Glomerular visceral epithelial cell (primary cell): Measurements from ENCODE around the gene SF3A2.
A peak's percentile ranks its signal among the peaks of the same experiment; 100 is the strongest.

Source experiments
- DNase-seq: peaks from one replicate; pipeline ENCODE4 v3.0.0-alpha.2; 2016; ENCODE audit errors: extremely low spot score

The SF3A2 gene

DNA sequence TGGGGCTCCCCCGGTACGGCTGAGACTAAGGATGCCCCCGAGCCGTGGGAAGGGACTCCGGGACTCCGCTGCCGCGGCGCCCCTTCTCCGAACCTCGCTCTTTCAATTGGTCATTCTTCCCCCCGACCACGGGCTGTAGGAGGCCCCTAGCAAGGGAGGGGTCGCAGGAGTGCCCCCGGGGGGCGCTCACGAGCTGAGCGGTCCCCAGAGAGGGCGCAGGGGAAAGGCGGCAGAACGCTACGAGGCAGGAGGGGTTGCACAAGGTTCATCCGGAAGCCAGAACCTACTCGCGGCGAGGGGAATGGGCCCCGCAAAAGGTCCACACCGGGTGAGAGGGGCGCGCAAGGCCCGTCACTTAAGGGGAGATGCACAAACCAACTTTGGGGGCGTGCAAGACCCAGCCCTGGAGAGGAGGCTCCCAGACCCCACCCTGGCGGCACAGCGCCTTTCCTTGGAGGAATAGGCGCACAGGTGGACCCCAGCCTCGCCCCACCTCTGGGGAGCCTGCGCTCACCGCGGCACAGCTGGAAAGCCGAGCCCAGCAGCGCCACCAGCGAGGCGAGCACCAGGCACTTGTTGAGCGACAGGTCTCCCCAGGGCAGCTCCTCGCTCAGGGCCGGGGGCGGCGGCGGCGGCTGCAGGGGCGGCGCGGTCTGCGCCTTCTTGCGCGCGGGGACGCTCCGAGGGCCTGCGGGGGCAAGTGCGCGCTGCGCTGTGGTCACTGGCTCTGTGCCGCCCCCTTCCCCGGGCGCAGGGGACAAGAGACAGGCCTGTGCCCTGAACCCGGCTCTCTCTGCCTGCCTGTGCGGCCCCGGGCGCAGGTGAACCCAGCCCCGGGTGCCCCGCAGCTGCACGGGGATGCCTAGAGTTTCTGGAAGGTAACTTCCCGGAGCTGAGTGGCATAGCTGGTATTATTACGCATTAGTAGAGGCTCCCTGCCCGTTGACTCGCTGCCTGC, 16.8 kb downstream of the SF3A2 start:
- DNase-seq = no peak

DNA sequence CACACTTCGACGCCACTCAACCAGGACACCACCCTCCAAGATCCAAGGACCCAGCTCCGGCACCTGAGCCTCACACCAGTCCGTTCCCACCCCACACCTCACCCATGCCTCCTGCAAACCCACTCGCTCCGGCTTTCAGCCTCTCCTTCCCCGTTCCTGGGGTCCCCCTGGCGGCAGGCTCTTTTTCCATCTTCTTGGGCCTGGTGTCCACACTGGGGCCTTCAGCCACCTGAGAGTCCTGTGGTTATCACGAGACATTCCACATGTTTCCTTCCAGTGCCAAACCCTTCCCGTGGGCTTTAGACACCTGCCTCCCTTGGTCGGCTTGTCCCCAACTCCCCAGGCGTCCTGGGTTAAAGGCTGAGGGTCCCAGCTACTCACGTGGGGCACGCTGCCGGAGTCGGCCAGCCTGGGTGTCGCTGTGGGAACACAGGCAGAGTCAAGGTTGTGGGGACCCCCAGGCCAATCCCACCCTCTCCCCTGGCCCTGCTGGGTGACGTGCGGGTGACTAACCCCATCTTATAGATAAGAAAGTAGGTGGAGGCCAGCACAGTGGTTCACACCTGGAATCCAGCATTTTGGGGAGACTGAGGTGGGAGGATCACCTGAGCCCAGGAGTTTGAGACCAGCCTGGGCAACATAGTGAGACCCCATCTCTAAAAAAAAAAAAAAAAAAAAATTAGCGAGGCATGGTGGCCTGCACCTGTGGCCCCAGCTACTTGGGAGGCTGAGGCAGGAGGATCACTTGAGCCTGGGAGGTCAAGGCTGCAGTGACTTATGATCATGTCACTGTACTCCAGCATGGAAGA, 17.6 kb downstream of the SF3A2 start:
- no peak for DNase-seq

DNA sequence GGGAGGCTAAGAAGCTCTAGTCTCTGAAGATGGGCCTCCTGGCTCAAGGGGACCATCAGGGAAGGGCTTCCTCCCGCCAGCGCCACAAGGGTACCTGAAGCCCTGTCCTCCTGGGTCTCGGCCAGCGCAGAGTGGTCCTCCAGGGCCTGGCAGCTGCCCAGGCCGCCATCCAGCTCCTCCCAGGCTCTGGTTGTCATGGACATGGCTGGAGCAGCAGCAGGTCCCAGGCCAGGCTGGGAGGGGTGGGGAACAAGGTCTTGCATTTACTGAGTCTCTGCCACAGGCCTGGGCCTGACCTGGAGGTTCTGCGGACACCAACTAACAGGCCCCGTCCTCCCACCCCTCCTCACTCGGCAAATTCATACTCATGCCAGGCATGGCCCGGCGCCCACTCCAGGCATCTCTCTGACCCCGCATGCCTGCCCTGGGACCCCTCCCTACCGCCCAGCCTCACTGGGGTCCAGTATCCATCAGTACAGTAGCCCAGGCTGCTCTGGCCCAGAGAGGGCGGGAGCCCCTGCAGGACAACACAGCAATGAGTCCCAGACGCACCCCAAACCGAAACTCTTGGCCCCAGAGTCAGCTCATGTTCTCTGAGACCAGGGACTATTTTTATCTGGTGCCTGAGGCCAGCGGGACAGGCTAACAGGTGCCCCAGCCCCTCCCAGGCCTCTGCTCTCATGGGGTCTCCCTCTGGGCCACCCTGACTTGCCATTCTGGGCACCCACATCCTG, 18.7 kb downstream of the SF3A2 start:
- DNase-seq = no peak

DNA sequence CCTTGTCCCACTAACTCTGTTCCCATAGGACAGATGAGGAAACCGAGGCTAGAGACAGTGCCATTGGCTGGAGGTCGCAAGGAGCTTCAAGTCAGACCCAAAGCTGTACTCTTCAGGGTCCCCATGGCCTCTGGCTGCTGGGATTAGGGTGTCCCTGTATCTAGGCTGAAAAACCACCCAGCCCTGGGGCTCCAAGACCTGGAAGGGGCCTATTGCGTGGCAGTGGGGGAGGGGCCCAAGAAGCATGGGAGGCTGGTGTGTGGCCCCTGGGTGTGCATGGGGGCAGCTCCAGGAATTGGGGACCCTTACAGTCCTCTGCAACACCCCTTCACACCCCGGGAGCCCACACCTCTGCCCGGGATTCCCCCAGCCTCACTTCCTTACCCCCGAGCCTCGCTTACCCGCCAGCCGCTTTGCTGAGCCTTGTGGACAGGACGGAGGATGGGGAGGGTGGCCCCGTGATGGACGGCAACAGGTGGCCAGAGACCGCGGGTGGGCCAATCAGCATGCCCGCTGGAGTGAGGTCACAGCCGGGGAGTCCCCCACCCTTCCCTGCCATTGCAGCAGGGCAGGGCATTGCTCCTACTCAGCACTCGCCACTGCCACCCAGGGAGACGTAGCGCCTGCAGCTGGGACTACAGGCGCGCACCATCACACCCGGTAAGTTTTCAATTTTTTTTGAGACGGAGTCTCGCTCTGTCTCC, 19.5 kb downstream of the SF3A2 start, which contains the start of gene JSRP1:
Gene JSRP1, minus strand, starts transcription at position 436 of the 704 bp plus-strand sequence. CDS start 1,103 bp downstream, outside the sequence.
- no peak for DNase-seq

DNA sequence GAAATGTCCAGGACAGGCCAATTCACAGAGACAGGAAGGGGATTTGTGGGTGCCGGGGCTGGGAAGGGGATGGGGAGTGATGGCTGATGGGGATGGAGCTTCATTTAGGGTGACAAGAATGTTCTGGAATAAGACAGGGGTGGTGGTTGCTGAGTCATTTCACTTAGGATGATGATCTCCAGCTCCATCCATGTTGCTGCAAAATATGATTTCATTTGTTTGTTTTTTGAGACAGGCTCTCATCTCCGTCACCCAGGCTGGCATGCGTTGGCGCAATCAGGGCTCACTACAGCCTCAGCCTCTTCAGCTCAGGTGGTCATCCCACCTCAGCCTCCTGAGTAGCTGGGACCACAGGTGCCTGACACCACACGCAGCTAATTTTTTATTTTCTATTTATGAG, 22.7 kb downstream of the SF3A2 start:
- DNase-seq = no peak

DNA sequence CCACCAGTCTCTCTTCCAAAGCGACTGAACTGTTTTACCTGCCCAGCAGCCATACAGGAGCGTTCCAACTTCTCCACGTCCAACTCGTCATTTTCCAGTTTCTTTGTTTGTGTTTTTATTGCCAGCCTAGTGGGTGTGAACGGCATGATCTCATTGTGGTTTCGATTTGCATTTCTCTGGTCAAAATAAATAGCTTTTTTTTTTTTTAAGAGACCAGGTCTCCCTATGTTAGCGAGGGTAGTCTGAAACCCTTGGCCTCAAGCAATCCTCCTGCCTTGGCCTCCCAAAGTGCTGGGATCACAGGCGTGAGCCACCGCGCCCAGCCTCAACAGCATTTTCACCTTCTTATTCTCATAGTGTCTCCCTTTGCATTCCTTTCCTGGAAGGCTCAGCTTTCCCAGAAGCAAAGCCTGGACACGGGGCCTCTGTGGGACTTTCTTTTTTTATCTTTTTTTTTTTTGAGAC, 23.7 kb downstream of the SF3A2 start:
- DNase-seq = no peak

DNA sequence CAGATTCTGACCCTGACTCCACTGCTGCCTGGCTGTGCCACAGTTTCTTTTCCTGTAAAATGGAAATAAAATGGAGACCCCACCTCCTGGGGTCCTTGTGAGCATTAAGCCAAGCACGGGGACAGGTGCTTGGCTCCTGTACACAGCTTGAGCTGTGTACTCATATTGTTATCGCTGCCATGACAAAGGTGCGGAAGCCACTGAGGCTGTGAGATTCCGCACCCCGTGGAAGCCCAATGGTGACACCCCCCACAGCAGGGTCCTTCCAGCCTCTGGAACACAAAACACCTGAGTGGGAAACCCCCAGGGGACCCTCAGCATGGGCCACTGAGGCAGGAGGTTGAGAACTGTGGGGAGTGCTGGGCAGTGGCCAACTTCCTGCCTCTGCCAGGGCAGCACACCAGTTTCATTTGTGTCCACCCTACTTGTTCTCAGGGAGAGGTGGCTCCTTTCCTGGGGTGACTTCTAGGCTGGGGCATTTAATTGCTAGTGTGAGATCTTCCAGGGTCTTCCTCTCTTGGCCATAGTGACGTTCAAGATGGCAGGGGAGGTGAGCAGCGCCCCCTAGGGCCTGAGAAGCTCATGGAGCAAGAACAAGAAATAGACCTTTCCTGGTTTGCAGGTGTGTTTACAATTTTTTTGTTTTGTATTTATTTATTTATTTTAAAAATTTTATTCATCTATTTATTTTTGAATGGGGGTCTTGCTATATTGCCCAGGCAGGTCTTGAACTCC, 25.0 kb downstream of the SF3A2 start:
- DNase-seq = no peak

DNA sequence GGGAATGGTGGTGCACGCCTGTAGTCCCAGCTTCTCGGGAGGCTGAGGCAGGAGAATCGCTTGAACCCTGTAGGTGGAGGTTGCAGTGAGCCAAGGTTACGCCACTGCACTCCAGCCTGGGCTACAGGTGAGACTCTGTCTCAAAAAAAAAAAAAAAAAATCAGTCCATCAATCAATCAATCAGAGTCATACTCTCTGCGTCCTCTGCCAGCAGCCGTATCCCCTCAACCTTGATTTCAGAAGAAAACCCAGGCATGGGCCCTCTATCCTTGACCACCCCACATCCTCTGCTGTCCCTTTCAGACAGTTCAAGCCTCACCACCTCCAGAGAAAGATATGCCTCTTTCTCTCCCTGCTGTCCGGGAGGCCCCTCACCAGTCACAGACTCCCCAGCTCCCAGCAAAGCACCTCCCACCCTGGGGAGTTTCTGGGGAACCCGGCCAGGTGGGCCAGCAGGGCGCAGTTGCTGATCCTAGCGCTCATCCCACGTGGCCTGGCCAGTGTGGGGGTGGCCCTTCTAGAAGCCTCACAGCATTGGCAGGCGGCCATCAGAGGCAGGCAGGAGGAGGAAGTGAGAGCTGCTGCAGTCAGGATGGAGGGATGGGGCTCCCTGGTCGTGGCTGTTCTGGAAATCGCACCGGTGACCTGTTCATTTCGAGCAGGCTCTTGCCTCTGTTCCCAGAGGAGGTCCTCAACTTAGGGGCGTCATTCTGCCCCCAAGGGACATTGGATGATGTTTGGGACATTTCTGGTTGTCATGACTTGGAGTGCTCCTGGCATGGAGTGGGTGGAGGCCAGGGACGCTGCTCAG, 29.8 kb downstream of the SF3A2 start:
- DNase-seq = peak; percentile 82

DNA sequence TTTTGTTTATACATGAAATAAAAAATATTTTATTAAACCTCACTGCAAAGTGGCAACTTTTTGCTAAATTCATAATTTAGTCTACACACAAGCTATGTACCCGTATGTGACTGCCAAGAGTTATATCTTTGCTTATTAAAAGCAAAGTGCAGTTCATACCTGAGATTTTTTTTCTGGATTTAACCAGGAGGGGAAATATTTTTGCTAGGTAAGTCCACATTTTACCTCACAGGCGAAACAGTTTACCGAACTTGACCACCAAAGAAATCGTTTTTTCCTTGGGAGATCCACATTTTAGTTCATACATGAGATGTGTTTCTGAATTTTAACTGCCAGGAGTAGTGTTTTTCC, 31.8 kb downstream of the SF3A2 start:
- no peak for DNase-seq

DNA sequence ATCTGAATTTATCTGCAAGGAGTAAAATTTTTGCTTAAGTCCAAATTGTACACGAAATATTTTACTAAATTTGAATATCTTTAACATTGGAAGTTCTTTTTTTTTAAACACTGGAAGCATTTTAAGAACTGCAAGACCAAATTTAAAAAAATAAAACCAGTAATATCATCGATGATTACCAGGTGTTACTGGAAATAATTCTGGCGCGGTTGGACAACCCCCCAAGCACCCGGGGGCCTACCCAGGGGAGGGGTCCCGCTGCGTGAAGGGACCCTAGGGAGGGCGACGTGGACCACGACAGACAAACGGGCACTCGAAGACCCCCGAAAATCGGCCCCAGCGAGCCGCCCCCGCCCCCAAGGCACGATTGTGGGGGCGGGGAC, 32.2 kb downstream of the SF3A2 start:
- no peak for DNase-seq

DNA sequence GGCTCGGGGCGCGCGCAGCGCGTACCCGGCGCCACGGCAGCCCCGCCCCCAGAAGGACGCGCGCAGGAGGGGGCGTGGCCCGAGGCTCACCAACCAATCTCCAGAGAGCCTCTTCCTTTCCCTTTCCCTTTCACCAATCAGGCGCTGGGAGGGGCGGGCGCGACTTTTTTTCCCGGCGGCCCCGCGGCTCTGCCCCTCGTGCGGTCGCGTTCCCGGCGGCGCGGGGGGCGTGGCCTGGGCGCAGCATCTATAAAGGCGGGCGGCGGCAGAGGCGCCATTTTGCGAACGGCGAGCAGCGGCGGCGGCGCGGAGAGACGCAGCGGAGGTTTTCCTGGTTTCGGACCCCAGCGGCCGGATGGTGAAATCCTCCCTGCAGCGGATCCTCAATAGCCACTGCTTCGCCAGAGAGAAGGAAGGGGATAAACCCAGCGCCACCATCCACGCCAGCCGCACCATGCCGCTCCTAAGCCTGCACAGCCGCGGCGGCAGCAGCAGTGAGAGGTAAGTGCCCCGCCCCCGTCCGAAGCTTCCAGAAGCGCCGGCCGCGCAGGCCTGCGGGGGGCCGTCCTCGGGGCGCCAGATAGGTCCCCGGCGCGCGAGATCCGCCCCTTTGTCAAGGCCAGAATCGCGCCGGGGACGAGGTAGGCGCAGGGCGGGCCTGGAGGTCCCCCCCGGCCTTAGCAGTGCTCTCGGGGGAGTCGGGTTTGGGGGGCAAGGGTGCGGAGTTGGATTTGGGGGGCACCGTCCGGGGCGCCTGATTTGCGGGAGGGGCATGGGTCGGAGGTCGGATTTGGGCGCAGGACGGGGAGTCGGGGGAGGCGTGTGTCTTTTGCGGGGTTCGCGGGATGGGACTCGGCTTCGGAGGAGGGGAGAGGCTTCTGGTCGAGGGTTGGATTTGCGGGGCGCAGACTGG, 32.9 kb downstream of the SF3A2 start:
- DNase-seq = peak; percentile 98

DNA sequence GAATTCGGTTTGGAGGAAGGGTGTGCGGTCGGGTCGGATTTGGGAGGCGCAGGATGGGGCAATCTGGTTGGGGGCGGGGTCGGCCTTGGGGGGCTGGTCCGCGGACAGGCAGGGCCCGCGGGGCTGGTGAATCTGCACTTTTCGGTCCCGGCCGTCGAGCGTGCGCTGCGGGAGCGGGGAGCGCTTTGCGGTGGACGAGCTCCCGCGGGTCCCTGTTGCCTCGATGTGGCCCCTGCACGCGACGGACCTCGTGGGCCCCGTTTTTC, 33.5 kb downstream of the SF3A2 start:
- no peak for DNase-seq

DNA sequence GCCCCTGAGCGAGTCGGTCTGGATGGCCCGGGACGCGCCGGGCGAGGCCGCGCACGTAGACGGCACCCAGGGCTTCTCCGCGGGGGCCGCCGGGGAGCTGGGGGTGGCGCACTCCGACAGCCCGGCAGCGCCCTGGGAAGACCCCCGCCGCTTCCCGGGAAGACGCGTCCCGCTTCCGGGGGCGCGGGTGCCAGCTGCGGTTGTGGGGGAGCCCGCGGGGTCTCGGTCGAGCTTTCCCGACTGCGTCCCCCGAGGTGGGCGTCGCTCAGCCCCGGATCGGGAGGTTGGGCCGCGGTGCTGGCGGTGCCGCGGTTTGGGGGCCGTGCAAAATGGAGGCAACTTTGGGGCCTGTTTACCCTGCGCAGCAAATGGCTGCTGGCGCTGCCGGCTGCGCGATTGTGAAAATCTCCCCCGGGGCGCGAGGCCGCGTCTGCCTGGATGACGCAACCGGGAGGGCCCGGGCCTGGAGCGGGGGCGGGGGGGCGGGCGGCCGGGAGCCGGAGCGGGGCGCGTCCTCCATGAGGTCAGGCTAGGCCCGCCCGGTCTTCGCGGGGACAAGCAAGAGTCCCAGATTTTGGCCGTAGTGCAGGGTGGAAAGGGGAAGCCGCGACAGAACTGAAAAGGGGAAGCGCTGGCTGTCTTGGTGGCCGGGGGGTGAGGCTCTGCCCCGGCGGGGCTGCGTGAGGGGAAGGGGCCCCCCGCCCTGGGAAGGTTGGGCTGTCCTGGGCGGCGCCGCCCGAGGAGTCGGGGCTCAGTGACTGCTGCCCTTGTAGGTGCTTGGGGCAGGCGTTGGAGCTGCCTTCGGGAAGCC, 34.0 kb downstream of the SF3A2 start:
- DNase-seq = peak; percentile 84

DNA sequence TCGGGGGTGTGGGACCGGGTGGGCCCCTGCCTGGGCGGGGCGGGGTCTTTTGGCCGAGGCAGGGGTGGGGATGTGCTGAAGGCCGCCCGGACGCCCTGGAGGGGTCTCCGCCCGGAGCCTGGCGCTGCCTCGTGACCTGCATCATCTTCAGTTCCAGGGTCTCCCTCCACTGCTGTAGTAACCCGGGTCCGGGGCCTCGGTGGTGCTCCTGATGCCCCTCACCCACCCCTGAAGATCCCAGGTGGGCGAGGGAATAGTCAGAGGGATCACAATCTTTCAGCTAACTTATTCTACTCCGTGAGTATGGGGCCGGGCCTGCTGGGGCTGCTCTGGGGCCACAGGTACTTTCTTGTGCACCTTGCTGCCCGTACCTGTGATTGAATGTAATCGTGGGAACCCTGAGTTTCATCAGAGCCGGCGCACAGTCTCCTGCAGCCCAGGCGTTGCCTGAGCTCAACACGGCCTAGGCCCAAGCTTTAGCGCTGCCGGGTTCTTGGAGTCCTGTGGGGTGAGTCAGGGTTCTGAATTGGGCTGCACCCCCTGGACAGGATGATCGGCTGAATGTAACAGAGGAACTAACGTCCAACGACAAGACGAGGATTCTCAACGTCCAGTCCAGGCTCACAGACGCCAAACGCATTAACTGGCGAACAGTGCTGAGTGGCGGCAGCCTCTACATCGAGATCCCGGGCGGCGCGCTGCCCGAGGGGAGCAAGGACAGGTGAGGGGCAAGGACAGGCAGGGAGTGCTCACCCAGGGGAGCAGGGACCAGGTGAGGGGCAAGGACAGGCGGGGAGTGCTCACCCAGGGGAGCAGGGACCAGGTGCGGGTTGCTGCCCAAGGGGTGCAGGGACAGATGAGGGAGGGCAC, 34.8 kb downstream of the SF3A2 start:
- peak; percentile 71 for DNase-seq

DNA sequence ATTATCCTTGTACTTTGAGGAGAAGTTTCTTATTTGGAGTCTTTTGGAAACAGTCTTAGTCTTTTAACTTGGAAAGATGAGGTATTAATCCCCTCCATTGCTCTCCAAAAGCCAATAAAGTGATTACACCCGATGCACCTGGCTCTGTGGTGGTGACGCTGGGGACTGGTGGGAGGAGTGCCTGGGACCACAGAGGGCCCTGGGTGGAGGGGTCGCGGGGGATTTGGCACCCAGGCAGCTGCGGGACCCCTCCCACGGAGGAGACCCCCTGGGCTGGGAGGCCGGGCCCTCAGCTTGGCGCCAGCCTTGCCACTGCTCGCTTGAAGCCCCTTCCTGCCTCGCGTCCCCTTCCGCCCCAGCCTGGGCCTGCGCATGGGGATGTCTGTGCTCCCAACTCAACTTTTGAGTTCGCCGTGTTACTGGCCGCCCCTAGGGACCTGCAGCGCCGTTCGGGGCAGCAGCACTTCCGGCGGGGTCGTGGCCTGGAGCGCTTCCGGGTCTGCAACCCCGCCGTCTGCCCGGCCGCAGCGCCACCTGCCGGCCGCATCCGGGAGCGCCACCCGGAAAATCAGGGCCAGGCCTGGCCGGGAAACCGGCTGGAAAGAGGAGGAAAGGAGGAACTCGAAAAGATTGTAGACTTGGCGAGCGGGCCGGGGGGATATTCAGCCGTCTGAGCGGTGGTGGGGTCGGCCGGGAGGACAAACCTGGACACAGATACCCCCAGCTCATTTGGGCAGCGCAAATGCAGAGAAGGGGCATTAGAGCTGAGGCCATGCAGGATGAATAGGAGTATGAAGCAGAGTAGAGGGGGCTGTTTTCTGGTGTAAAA, 36.9 kb downstream of the SF3A2 start:
- peak; percentile 79 for DNase-seq

DNA sequence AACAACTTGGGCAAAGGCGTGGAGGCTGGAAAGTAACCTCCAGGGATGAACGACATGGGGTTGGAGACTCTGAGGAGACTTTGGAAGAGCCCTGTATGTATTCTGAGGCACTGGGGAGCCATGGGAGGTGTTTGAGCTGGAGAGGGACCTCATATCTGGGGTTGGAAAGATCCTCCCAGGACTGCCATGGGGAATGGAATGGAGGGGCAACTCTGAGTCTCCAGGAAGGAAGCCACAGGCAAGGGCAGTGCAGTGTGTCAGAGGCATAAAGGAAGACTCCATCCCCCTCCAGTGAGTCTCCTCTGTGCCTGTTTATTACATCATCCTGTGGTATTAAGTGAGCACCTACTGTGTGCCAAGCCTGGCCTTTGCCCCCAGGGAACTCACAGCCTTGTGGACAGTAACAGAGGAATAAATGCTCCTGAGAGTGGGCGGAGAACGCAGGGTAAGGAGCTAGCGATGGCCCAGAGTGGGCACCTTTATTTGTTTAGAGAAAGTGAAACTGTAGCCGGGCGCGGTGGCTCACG, 37.6 kb downstream of the SF3A2 start:
- DNase-seq = no peak
